Keratinocyte (primary cell): Measurements from ENCODE around the gene SLC25A11. TPM values are rescaled to one million over a fixed set of nuclear protein-coding genes. Genes with fewer than 3 reads are reported as not detected.

ENCODE experiments used
- DNase-seq: peaks from one replicate; pipeline ENCODE4 v3.0.0-alpha.2; 2011; ENCODE audit warnings: low read depth, missing footprints, low spot score
- FAIRE-seq: peaks from 2 replicates; lab custom pipeline; 2011; peaks lifted over from hg19 to GRCh38; lab: Jason Lieb, UNC
- H2AFZ ChIP-seq: 2 replicates; pipeline ENCODE4 v1.6.0; 2012; ENCODE audit warnings: low read length, control low read depth, inconsistent platforms; ENCODE audit not compliant: control insufficient read depth
- H3K27ac ChIP-seq: 2 replicates; pipeline ENCODE4 v1.5.1; 2011; ENCODE audit warnings: low read length; ENCODE audit not compliant: control insufficient read depth, insufficient read depth
- H3K27me3 ChIP-seq: 3 replicates; pipeline ENCODE4 v1.6.0; 2011; ENCODE audit warnings: low read length; ENCODE audit not compliant: control insufficient read depth, insufficient read depth; ENCODE audit errors: extremely low read depth
- H3K36me3 ChIP-seq, 2 experiments: 2 replicates in 1 of 2; 3 replicates in 1 of 2; pipeline ENCODE4 v1.5.1; 2011; ENCODE audit warnings: low read length in 2 of 2, mild to moderate bottlenecking in 1 of 2; ENCODE audit not compliant: control insufficient read depth in 2 of 2, insufficient read depth in 2 of 2; ENCODE audit errors: extremely low read depth in 1 of 2
- H3K4me1 ChIP-seq: 3 replicates; pipeline ENCODE4 v1.5.1; 2011; ENCODE audit warnings: low read length; ENCODE audit not compliant: control insufficient read depth, insufficient read depth; ENCODE audit errors: extremely low read depth
- H3K4me2 ChIP-seq: 3 replicates; pipeline ENCODE4 v1.6.0; 2011; ENCODE audit warnings: low read depth, low read length; ENCODE audit not compliant: control insufficient read depth, insufficient read depth; ENCODE audit errors: extremely low read depth
- H3K4me3 ChIP-seq, 3 experiments: fragments of 200-600 bp in 1 of 3; sonication (generic) in 1 of 3; 2 replicates in 2 of 3; 3 replicates in 1 of 3; pipeline ENCODE4 v1.5.1; 2011 to 2016; ENCODE audit warnings: low read length in 3 of 3, mild to moderate bottlenecking in 3 of 3, control low read depth in 2 of 3, inconsistent platforms in 1 of 3, low read depth in 1 of 3, mixed read lengths in 1 of 3, mixed run types in 1 of 3, moderate library complexity in 1 of 3; ENCODE audit not compliant: control insufficient read depth in 2 of 3, insufficient read depth in 2 of 3; ENCODE audit errors: extremely low read depth in 1 of 3
- H3K79me2 ChIP-seq: 2 replicates; pipeline ENCODE4 v1.6.0; 2012; ENCODE audit warnings: low read length; ENCODE audit not compliant: control insufficient read depth, insufficient read depth
- H3K9ac ChIP-seq: 3 replicates; pipeline ENCODE4 v1.6.0; 2011; ENCODE audit warnings: low read length; ENCODE audit not compliant: control insufficient read depth, insufficient read depth; ENCODE audit errors: extremely low read depth
- H3K9me1 ChIP-seq: 3 replicates; pipeline ENCODE4 v1.6.0; 2011; ENCODE audit warnings: low read length; ENCODE audit not compliant: control insufficient read depth, insufficient read depth; ENCODE audit errors: extremely low read depth
- H3K9me3 ChIP-seq: 2 replicates; pipeline ENCODE4 v1.5.1; 2012; ENCODE audit warnings: low read depth, low read length; ENCODE audit not compliant: control insufficient read depth
- H4K20me1 ChIP-seq: 3 replicates; pipeline ENCODE4 v1.6.0; 2011; ENCODE audit warnings: low read length; ENCODE audit not compliant: control insufficient read depth, insufficient read depth; ENCODE audit errors: extremely low read depth
- CTCF ChIP-seq, 3 experiments: IDR thresholded peaks in 1 of 3; conservative IDR thresholded peaks in 1 of 3; optimal IDR thresholded peaks in 1 of 3; 2 replicates in 2 of 3; 3 replicates in 1 of 3; pipeline versions ENCODE3 to v1.5.1; 2011; ENCODE audit warnings: low read length in 3 of 3, mild to moderate bottlenecking in 3 of 3, moderate library complexity in 2 of 3, control low read depth in 1 of 3, inconsistent platforms in 1 of 3; ENCODE audit not compliant: insufficient read depth in 2 of 3; ENCODE audit errors: extremely low read depth in 1 of 3
- EZH2 ChIP-seq: IDR thresholded peaks from one replicate; pipeline ENCODE4 v1.6.1; 2012; ENCODE audit warnings: inconsistent platforms, mild to moderate bottlenecking, low read length, moderate library complexity
- dilution Hi-C: fragments of 300-500 bp; cut with MboI; formaldehyde crosslinking; loops from one replicate; pipeline ENCODE4 v1.7.0; 2020; ENCODE audit warnings: low sequenced_read_pairs; ENCODE audit not compliant: extremely low pct_ligation_motif_present
- polyA plus RNA-seq, 5 experiments: library from polyadenylated mRNA; depleted of rRNA in 3 of 5; stranded (reverse) in 3 of 5; stranded (forward) in 1 of 5; unstranded in 1 of 5; fragments of >200 nt; gene quantifications; 1 replicate in 1 of 5; 2 replicates in 3 of 5; 3 replicates in 1 of 5; pipeline versions ENCODE4 v1.2.1 to v1.2.3, GENCODE V29; 2011 to 2012; ENCODE audit warnings: missing spikeins in 2 of 5, low read depth in 1 of 5, low replicate concordance in 1 of 5

Gene SLC25A11
- polyA plus RNA-seq, 1 donor (not counting 4 experiments of a cell fraction or from before 2014, with no cell fraction given) = 33.8 TPM

DNA sequence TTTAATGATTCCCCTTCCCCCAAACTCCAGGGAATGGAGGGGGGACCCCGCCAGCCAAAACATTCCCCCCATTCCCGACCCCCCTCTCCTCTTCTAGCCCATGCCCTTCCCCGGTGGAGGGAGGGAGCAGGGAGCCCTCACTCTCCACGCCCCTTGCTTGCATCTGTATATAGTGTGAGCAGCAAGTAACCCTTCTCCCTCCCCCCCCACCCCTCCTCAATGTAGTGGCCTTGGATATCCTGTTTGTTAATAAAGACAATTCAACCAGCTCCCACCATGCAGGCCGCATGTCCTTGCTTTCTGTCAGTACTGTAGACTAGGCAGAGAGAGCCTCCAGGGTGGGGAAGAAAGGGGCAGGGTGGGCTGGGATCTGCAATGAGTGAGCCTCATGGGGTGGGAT is 42.1 kb downstream of the SLC25A11 start:
- Histone ChIP-seq H3K36me3 (peaks cover 34% of the 10 kb centered on the region in 2 experiments), H3K4me3 (no peak overlapping the region), H3K4me1 (peaks cover 7% of the 10 kb centered on the region), H2AFZ (no peak overlapping the region), H3K9me1 (no peaks in the 10 kb centered on the region), H3K4me2 (no peak overlapping the region), H3K9ac (no peak overlapping the region), H3K9me3 (no peaks in the 10 kb centered on the region), H3K79me2 (no peaks in the 10 kb centered on the region), H3K27ac (no peak overlapping the region), H4K20me1 (peaks cover 12% of the 10 kb centered on the region), H3K27me3 (no peaks in the 10 kb centered on the region)
- TF ChIP-seq CTCF (optimal IDR thresholded peaks at IDR 0.05 in 1 of 3, IDR thresholded peaks at IDR 0.05 in 1 of 3, conservative IDR thresholded peaks at IDR 0.05 in 1 of 3; ENCODE audit: extremely low read depth in 1 of 3, insufficient read depth in 2 of 3, low read length in 3 of 3) (no peak), EZH2 (no peak)
- DNase-seq (no peak), FAIRE-seq (no peak)
- dilution Hi-C loops = no loop called here

DNA sequence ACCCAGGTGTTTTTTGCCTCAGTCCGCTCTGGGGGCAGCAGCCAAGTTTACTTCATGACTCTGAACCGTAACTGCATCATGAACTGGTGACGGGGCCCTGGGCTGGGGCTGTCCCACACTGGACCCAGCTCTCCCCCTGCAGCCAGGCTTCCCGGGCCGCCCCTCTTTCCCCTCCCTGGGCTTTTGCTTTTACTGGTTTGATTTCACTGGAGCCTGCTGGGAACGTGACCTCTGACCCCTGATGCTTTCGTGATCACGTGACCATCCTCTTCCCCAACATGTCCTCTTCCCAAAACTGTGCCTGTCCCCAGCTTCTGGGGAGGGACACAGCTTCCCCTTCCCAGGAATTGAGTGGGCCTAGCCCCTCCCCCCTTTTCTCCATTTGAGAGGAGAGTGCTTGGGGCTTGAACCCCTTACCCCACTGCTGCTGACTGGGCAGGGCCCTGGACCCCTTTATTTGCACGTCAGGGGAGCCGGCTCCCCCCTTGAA is 42.6 kb downstream of the SLC25A11 start:
- H3K4me1 ChIP-seq = peaks cover 6% of the 10 kb centered on the region
- H3K9ac ChIP-seq = no peak overlapping the region
- no peak overlapping the region for H2AFZ ChIP-seq
- no peaks in the 10 kb centered on the region for H3K9me1 ChIP-seq
- TF ChIP-seq CTCF (optimal IDR thresholded peaks at IDR 0.05 in 1 of 3, IDR thresholded peaks at IDR 0.05 in 1 of 3, conservative IDR thresholded peaks at IDR 0.05 in 1 of 3; ENCODE audit: extremely low read depth in 1 of 3, insufficient read depth in 2 of 3, low read length in 3 of 3) (no peak), EZH2 (no peak)
- peaks cover 39% of the 10 kb centered on the region in 2 experiments for H3K36me3 ChIP-seq
- H3K27ac ChIP-seq = no peak overlapping the region
- H4K20me1 ChIP-seq = peaks cover 12% of the 10 kb centered on the region
- no peak for FAIRE-seq
- H3K9me3 ChIP-seq = no peaks in the 10 kb centered on the region
- H3K4me2 ChIP-seq = no peak overlapping the region
- H3K27me3 ChIP-seq = no peaks in the 10 kb centered on the region
- no peaks in the 10 kb centered on the region for H3K79me2 ChIP-seq
- no peak for DNase-seq
- dilution Hi-C loops = no loop called here
- H3K4me3 ChIP-seq = no peak overlapping the region
